ENCODE data around the gene DAP.

DNA sequence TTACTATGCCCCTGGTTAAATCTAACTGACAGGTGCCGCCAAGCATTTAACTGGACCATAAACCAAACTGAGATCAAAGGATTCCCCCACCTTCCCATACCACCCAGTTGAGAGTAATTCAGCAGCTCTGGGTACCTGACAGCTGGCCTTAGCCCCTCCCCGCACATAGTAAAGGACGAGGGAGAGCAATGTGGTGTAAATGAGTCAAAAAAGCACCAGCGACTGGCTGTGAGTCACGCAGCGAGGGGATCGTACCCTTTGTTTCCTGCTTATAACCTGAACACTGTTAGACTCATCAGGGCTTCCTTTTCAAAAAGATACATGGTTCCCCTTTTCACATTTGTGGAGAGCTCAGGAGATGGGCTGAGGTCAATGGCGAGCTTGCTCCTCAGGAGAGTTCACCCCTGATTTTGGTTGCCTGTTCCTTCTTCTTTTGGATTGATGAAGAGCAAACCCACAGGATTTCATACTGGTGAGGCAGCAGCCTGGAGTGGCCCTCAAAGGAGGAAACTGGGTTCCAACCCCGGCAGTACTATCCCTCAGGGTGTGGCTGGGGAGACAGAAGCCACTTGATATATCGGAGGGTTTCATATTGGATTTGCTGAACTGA is 125.7 kb downstream of the DAP start:
- no peak for TF ChIP-seq POLR2A (IDR thresholded peaks at IDR 0.05)
- TF ChIP-seq, protein P1, sequence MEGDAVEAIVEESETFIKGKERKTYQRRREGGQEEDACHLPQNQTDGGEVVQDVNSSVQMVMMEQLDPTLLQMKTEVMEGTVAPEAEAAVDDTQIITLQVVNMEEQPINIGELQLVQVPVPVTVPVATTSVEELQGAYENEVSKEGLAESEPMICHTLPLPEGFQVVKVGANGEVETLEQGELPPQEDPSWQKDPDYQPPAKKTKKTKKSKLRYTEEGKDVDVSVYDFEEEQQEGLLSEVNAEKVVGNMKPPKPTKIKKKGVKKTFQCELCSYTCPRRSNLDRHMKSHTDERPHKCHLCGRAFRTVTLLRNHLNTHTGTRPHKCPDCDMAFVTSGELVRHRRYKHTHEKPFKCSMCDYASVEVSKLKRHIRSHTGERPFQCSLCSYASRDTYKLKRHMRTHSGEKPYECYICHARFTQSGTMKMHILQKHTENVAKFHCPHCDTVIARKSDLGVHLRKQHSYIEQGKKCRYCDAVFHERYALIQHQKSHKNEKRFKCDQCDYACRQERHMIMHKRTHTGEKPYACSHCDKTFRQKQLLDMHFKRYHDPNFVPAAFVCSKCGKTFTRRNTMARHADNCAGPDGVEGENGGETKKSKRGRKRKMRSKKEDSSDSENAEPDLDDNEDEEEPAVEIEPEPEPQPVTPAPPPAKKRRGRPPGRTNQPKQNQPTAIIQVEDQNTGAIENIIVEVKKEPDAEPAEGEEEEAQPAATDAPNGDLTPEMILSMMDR (IDR thresholded peaks at IDR 0.05): no peak

All from adrenal gland (tissue), 5 donors.